ENCODE results near the gene IQCK.

DNA sequence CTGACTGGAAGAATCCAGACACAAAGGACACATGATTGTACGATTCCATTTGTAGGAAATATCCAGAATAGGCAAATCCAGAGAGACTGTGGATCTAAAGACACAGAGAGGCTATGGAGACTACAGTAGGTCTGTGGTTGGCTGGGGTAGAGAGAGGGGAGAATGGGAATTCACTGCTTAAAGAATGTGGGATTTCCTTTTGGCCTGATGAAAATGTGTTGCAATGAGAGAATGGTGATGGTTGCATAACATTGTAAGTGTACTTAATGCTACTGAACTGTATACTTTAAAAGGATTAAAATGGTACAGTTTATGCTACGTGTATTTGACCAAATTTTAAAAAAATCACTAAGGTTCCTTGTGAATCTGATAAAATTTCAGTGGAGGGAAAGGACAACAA is 104.5 kb downstream of the IQCK start:
- TF ChIP-seq POLR2A (IDR thresholded peaks at IDR 0.05; ENCODE audit: low read length) (no peak), RAD21 (conservative IDR thresholded peaks at IDR 0.05 in 1 of 2, IDR thresholded peaks at IDR 0.05 in 1 of 2) (no peak), SREBF2 (IDR thresholded peaks at IDR 0.05) (no peak), NPAS2 (CRISPR knock-in tag; IDR thresholded peaks at IDR 0.05; ENCODE audit: borderline replicate concordance) (no peak)
- TF ChIP-seq, protein P1, sequence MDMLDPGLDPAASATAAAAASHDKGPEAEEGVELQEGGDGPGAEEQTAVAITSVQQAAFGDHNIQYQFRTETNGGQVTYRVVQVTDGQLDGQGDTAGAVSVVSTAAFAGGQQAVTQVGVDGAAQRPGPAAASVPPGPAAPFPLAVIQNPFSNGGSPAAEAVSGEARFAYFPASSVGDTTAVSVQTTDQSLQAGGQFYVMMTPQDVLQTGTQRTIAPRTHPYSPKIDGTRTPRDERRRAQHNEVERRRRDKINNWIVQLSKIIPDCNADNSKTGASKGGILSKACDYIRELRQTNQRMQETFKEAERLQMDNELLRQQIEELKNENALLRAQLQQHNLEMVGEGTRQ (IDR thresholded peaks at IDR 0.05) = no peak
- TF ChIP-seq, protein P2, sequence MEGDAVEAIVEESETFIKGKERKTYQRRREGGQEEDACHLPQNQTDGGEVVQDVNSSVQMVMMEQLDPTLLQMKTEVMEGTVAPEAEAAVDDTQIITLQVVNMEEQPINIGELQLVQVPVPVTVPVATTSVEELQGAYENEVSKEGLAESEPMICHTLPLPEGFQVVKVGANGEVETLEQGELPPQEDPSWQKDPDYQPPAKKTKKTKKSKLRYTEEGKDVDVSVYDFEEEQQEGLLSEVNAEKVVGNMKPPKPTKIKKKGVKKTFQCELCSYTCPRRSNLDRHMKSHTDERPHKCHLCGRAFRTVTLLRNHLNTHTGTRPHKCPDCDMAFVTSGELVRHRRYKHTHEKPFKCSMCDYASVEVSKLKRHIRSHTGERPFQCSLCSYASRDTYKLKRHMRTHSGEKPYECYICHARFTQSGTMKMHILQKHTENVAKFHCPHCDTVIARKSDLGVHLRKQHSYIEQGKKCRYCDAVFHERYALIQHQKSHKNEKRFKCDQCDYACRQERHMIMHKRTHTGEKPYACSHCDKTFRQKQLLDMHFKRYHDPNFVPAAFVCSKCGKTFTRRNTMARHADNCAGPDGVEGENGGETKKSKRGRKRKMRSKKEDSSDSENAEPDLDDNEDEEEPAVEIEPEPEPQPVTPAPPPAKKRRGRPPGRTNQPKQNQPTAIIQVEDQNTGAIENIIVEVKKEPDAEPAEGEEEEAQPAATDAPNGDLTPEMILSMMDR (IDR thresholded peaks at IDR 0.05) = no peak
- TF ChIP-seq, protein P3, sequence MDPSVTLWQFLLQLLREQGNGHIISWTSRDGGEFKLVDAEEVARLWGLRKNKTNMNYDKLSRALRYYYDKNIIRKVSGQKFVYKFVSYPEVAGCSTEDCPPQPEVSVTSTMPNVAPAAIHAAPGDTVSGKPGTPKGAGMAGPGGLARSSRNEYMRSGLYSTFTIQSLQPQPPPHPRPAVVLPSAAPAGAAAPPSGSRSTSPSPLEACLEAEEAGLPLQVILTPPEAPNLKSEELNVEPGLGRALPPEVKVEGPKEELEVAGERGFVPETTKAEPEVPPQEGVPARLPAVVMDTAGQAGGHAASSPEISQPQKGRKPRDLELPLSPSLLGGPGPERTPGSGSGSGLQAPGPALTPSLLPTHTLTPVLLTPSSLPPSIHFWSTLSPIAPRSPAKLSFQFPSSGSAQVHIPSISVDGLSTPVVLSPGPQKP (IDR thresholded peaks at IDR 0.05; ENCODE audit: low read depth, low read length) = no peak
- TF ChIP-seq, protein P4, sequence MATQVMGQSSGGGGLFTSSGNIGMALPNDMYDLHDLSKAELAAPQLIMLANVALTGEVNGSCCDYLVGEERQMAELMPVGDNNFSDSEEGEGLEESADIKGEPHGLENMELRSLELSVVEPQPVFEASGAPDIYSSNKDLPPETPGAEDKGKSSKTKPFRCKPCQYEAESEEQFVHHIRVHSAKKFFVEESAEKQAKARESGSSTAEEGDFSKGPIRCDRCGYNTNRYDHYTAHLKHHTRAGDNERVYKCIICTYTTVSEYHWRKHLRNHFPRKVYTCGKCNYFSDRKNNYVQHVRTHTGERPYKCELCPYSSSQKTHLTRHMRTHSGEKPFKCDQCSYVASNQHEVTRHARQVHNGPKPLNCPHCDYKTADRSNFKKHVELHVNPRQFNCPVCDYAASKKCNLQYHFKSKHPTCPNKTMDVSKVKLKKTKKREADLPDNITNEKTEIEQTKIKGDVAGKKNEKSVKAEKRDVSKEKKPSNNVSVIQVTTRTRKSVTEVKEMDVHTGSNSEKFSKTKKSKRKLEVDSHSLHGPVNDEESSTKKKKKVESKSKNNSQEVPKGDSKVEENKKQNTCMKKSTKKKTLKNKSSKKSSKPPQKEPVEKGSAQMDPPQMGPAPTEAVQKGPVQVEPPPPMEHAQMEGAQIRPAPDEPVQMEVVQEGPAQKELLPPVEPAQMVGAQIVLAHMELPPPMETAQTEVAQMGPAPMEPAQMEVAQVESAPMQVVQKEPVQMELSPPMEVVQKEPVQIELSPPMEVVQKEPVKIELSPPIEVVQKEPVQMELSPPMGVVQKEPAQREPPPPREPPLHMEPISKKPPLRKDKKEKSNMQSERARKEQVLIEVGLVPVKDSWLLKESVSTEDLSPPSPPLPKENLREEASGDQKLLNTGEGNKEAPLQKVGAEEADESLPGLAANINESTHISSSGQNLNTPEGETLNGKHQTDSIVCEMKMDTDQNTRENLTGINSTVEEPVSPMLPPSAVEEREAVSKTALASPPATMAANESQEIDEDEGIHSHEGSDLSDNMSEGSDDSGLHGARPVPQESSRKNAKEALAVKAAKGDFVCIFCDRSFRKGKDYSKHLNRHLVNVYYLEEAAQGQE (IDR thresholded peaks at IDR 0.05) = no peak

All from A549 (cell line).